ENCODE results near the gene PSEN1. TPM values are rescaled to one million over a fixed set of nuclear protein-coding genes. Genes with fewer than 3 reads are reported as not detected.

Gene PSEN1
- total RNA-seq, 4 donors from 2014 or later, result 21.4 to 49.0 (median 24.5) TPM

DNA sequence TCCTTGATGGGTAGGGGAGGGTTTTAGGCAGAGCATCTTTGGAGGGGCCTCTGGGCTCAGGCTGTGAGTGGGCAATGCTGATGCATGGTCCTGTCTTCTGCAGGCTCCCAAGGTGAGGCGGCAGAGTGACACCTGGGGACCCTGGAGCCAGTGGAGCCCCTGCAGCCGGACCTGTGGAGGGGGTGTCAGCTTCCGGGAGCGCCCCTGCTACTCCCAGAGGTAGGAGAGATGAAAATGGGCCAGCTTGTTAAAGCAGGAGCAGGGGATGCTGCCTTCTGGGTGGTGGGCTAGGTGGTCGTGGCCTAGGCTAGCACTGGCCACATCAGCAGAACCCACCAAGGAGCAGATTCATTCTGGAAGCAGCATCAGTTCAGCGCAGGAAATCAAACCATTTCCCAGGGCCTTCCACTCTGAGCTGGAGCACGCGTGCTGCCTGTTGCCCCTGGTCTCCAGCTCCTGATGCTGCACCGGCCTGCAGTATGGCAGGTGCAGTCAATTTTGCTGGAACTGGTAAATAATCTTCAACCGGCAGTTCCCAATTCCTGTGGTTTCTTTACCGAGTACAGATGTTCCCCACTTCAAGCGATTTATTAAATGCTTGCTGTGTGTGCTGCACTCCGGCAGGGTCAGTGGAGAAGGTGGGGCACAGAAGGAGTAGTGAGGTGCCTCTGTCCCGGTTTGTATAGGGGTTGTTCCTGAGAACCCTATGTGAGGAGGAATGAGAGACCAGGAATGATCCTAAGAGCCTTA lies 108.4 kb downstream of the PSEN1 start:
- H3K4me3 ChIP-seq, result no peak overlapping the region
- H3K27me3 ChIP-seq, result peaks cover 28 to 35% (median 29%) of the 10 kb centered on the region in 3 donors
- no peak overlapping the region for H3K27ac ChIP-seq
- no peak for DNase-seq
- intact Hi-C loops (cut with DNase I; ENCODE audit: low total_unique reads), result no loop called here
- TF ChIP-seq POLR2A (IDR thresholded peaks at IDR 0.05), result no peak
- TF ChIP-seq, protein P1, sequence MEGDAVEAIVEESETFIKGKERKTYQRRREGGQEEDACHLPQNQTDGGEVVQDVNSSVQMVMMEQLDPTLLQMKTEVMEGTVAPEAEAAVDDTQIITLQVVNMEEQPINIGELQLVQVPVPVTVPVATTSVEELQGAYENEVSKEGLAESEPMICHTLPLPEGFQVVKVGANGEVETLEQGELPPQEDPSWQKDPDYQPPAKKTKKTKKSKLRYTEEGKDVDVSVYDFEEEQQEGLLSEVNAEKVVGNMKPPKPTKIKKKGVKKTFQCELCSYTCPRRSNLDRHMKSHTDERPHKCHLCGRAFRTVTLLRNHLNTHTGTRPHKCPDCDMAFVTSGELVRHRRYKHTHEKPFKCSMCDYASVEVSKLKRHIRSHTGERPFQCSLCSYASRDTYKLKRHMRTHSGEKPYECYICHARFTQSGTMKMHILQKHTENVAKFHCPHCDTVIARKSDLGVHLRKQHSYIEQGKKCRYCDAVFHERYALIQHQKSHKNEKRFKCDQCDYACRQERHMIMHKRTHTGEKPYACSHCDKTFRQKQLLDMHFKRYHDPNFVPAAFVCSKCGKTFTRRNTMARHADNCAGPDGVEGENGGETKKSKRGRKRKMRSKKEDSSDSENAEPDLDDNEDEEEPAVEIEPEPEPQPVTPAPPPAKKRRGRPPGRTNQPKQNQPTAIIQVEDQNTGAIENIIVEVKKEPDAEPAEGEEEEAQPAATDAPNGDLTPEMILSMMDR (IDR thresholded peaks at IDR 0.05 in 4 of 5, conservative IDR thresholded peaks at IDR 0.05 in 1 of 5), result no peak
- no peak for ATAC-seq
- H3K36me3 ChIP-seq, result no peaks in the 10 kb centered on the region
- no peaks in the 10 kb centered on the region for H3K9me3 ChIP-seq
- peaks cover 2 to 7% of the 10 kb centered on the region in 2 donors for H3K4me1 ChIP-seq
- in situ Hi-C loops (cut with MboI; ENCODE audit: low sequenced_read_pairs in 4 of 4), result no loop called here

- in situ Hi-C loops (cut with MboI; ENCODE audit: low sequenced_read_pairs in 4 of 4), result no loop called here
- no peak overlapping the region for H3K27ac ChIP-seq
- H3K9me3 ChIP-seq, result no peaks in the 10 kb centered on the region
- DNase-seq (no peak), ATAC-seq (peak in 1 of 2 donors; percentile 55)
- TF ChIP-seq POLR2A (IDR thresholded peaks at IDR 0.05), result no peak
- TF ChIP-seq, protein P1 (IDR thresholded peaks at IDR 0.05 in 4 of 5, conservative IDR thresholded peaks at IDR 0.05 in 1 of 5), result no peak
- intact Hi-C loops (cut with DNase I; ENCODE audit: low total_unique reads), result no loop called here
- peak overlapping the region; percentile 41 to 54 (median 52) for H3K4me3 ChIP-seq
- no peaks in the 10 kb centered on the region for H3K36me3 ChIP-seq
- peaks cover 20 to 25% (median 23%) of the 10 kb centered on the region in 3 donors for H3K27me3 ChIP-seq
- H3K4me1 ChIP-seq, result peaks cover 0 to 5% of the 10 kb centered on the region in 2 donors
Measured at GRCh38 chr14:73245480-73246325, 109.4 kb downstream of the PSEN1 start.

- ATAC-seq, result no peak
- peaks cover 15 to 25% (median 22%) of the 10 kb centered on the region in 3 donors for H3K27me3 ChIP-seq
- peaks cover 0 to 5% of the 10 kb centered on the region in 2 donors for H3K4me1 ChIP-seq
- intact Hi-C loops (cut with DNase I; ENCODE audit: low total_unique reads) (no loop called here), in situ Hi-C loops (cut with MboI; ENCODE audit: low sequenced_read_pairs in 4 of 4) (no loop called here)
- no peak overlapping the region for H3K27ac ChIP-seq
- H3K9me3 ChIP-seq, result no peaks in the 10 kb centered on the region
- no peaks in the 10 kb centered on the region for H3K36me3 ChIP-seq
- H3K4me3 ChIP-seq, result peak overlapping the region; percentile 41 to 54 (median 52)
- DNase-seq, result no peak
- TF ChIP-seq, protein P1 (IDR thresholded peaks at IDR 0.05 in 4 of 5, conservative IDR thresholded peaks at IDR 0.05 in 1 of 5), result no peak
- no peak for TF ChIP-seq POLR2A (IDR thresholded peaks at IDR 0.05)
Measured at GRCh38 chr14:73246387-73247150, 110.3 kb downstream of the PSEN1 start.

GRCh38 chr14:73248108-73248868 lies 112.0 kb downstream of the PSEN1 start:
- Histone ChIP-seq H3K36me3 (no peaks in the 10 kb centered on the region), H3K4me1 (peaks cover 0 to 5% of the 10 kb centered on the region in 2 donors), H3K4me3 (no peak overlapping the region), H3K9me3 (no peaks in the 10 kb centered on the region), H3K27ac (no peak overlapping the region), H3K27me3 (peaks cover 15 to 25% (median 22%) of the 10 kb centered on the region in 3 donors)
- no peak for DNase-seq
- intact Hi-C loops (cut with DNase I; ENCODE audit: low total_unique reads) (no loop called here), in situ Hi-C loops (cut with MboI; ENCODE audit: low sequenced_read_pairs in 4 of 4) (no loop called here)
- TF ChIP-seq, protein P1 (IDR thresholded peaks at IDR 0.05 in 4 of 5, conservative IDR thresholded peaks at IDR 0.05 in 1 of 5), result no peak
- TF ChIP-seq POLR2A (IDR thresholded peaks at IDR 0.05), result no peak
- no peak for ATAC-seq
